H9 (cell line): ENCODE data around the gene SPATA17. TPM values are rescaled to one million over a fixed set of nuclear protein-coding genes. Genes with fewer than 3 reads are reported as not detected.

ENCODE experiments used
- DNase-seq: peaks from one replicate; pipeline ENCODE4 v3.0.0-alpha.2; 2017
- H2AFZ ChIP-seq: one replicate; pipeline ENCODE4 v1.6.1; 2013; ENCODE audit warnings: mild to moderate bottlenecking, low read length, control low read depth, moderate library complexity
- H2AK5ac ChIP-seq: 2 replicates; pipeline ENCODE4 v1.6.1; 2013; ENCODE audit warnings: low read length, control low read depth, mixed read lengths; ENCODE audit not compliant: insufficient read length
- H2BK120ac ChIP-seq: one replicate; pipeline ENCODE4 v1.6.1; 2013; ENCODE audit warnings: low read depth, mild to moderate bottlenecking, low read length, control low read depth, inconsistent platforms; ENCODE audit not compliant: poor library complexity, severe bottlenecking
- H2BK12ac ChIP-seq: 2 replicates; pipeline ENCODE4 v1.6.1; 2013; ENCODE audit warnings: low read length, control low read depth, mixed read lengths, low read depth; ENCODE audit not compliant: insufficient read length
- H2BK15ac ChIP-seq: 2 replicates; pipeline ENCODE4 v1.6.1; 2013; ENCODE audit warnings: low read depth, low read length, control low read depth
- H2BK20ac ChIP-seq: one replicate; pipeline ENCODE4 v1.6.1; 2013; ENCODE audit warnings: low read depth, mild to moderate bottlenecking, low read length, control low read depth, inconsistent platforms; ENCODE audit not compliant: poor library complexity, severe bottlenecking
- H2BK5ac ChIP-seq: 2 replicates; pipeline ENCODE4 v1.6.1; 2013; ENCODE audit warnings: low read length, control low read depth, mixed read lengths; ENCODE audit not compliant: insufficient read length
- H3K14ac ChIP-seq: 2 replicates; pipeline ENCODE4 v1.6.1; 2013; ENCODE audit warnings: low read length, control low read depth; ENCODE audit not compliant: insufficient read depth
- H3K18ac ChIP-seq: 2 replicates; pipeline ENCODE4 v1.6.1; 2013; ENCODE audit warnings: low read depth, mild to moderate bottlenecking, mixed read lengths, low read length, control low read depth; ENCODE audit not compliant: insufficient read length
- H3K23ac ChIP-seq: 2 replicates; pipeline ENCODE4 v1.6.1; 2013; ENCODE audit warnings: low read length, control low read depth, mixed read lengths, low read depth; ENCODE audit not compliant: insufficient read length
- H3K23me2 ChIP-seq: 2 replicates; pipeline ENCODE4 v1.6.1; 2013; ENCODE audit warnings: low read depth, mild to moderate bottlenecking, mixed read lengths, low read length, control low read depth; ENCODE audit not compliant: insufficient read length, poor library complexity, severe bottlenecking
- H3K27ac ChIP-seq: 2 replicates; pipeline ENCODE4 v1.5.1; 2013; ENCODE audit warnings: low read length, control low read depth, mixed read lengths, low read depth; ENCODE audit not compliant: insufficient read length
- H3K27me3 ChIP-seq: 2 replicates; pipeline ENCODE4 v1.6.1; 2013; ENCODE audit warnings: low read length, control low read depth, inconsistent platforms; ENCODE audit not compliant: insufficient read depth
- H3K4ac ChIP-seq: 2 replicates; pipeline ENCODE4 v1.6.1; 2013; ENCODE audit warnings: low read depth, mild to moderate bottlenecking, control low read depth, inconsistent platforms, low read length, moderate library complexity
- H3K4me1 ChIP-seq: 2 replicates; pipeline ENCODE4 v1.6.1; 2013; ENCODE audit warnings: low read length, control low read depth, inconsistent platforms; ENCODE audit not compliant: insufficient read depth
- H3K4me2 ChIP-seq: 2 replicates; pipeline ENCODE4 v1.6.1; 2013; ENCODE audit warnings: low read length, control low read depth, mixed read lengths; ENCODE audit not compliant: insufficient read length, insufficient read depth
- H3K56ac ChIP-seq: 2 replicates; pipeline ENCODE4 v1.6.1; 2013; ENCODE audit warnings: low read depth, mild to moderate bottlenecking, mixed read lengths, low read length, control low read depth; ENCODE audit not compliant: insufficient read length
- H3K79me1 ChIP-seq: 2 replicates; pipeline ENCODE4 v1.6.1; 2013; ENCODE audit warnings: low read depth, mild to moderate bottlenecking, moderate library complexity, low read length, control low read depth, inconsistent platforms; ENCODE audit not compliant: insufficient read depth, poor library complexity, severe bottlenecking
- H3K79me2 ChIP-seq: 2 replicates; pipeline ENCODE4 v1.6.1; 2013; ENCODE audit warnings: low read length, control low read depth, inconsistent platforms; ENCODE audit not compliant: insufficient read depth
- H3K9ac ChIP-seq: 2 replicates; pipeline ENCODE4 v1.6.1; 2013; ENCODE audit warnings: low read length, control low read depth, mixed read lengths; ENCODE audit not compliant: insufficient read length; ENCODE audit errors: extremely low read depth
- H3K9me3 ChIP-seq: one replicate; pipeline ENCODE4 v1.6.1; 2013; ENCODE audit warnings: low read depth, low read length, inconsistent platforms; ENCODE audit not compliant: control insufficient read depth
- H3T11ph ChIP-seq: one replicate; pipeline ENCODE4 v1.6.1; 2013; ENCODE audit warnings: mild to moderate bottlenecking, low read length, control low read depth, inconsistent platforms
- H4K20me1 ChIP-seq: one replicate; pipeline ENCODE4 v1.6.1; 2013; ENCODE audit not compliant: control insufficient read depth, insufficient read length, insufficient read depth
- H4K5ac ChIP-seq: 2 replicates; pipeline ENCODE4 v1.6.1; 2013; ENCODE audit warnings: low read depth, mild to moderate bottlenecking, mixed read lengths, low read length, control low read depth; ENCODE audit not compliant: insufficient read length
- H4K8ac ChIP-seq: replicated peaks from 2 replicates; pipeline ENCODE4 v1.6.1; 2013; ENCODE audit warnings: low read length, control low read depth, mixed read lengths, low read depth; ENCODE audit not compliant: insufficient read length
- H4K91ac ChIP-seq: 2 replicates; pipeline ENCODE4 v1.6.1; 2013; ENCODE audit warnings: low read depth, mild to moderate bottlenecking, moderate library complexity, mixed read lengths, low read length, control low read depth; ENCODE audit not compliant: insufficient read length
- H3K27ac Mint-ChIP-seq, 3 experiments: 2 replicates in 2 of 3; 3 replicates in 1 of 3; pipeline ENCODE4 v1.8.0; 2020 to 2021; ENCODE audit warnings: mixed read lengths in 3 of 3, mild to moderate bottlenecking in 1 of 3, moderate library complexity in 1 of 3
- H3K27me3 Mint-ChIP-seq: 2 replicates; pipeline ENCODE4 v1.8.0; 2021; ENCODE audit warnings: low read depth, mild to moderate bottlenecking, moderate library complexity, mixed read lengths
- H3K36me3 Mint-ChIP-seq, 3 experiments: 2 replicates in 2 of 3; 3 replicates in 1 of 3; pipeline ENCODE4 v1.8.0; 2020 to 2021; ENCODE audit warnings: low read depth in 3 of 3, mixed read lengths in 3 of 3; ENCODE audit not compliant: insufficient read depth in 1 of 3
- H3K4me1 Mint-ChIP-seq, 2 experiments: 2 replicates each; pipeline ENCODE4 v1.8.0; 2020; ENCODE audit warnings: mixed read lengths in 2 of 2
- H3K4me3 Mint-ChIP-seq, 2 experiments: 2 replicates in 1 of 2; 3 replicates in 1 of 2; pipeline ENCODE4 v1.8.0; 2020 to 2021; ENCODE audit warnings: mild to moderate bottlenecking in 2 of 2, mixed read lengths in 2 of 2, moderate library complexity in 1 of 2
- H3K9me3 Mint-ChIP-seq, 2 experiments: 2 replicates in 1 of 2; 3 replicates in 1 of 2; pipeline ENCODE4 v1.8.0; 2020; ENCODE audit warnings: mild to moderate bottlenecking in 2 of 2, mixed read lengths in 2 of 2, moderate library complexity in 1 of 2
- WGBS: extraction: QIAGEN DNeasy Blood & Tissue Kit; methylation state at CpG from one replicate; pipeline ENCODE4 v1.1.7; 2013; ENCODE audit warnings: missing lambda C conversion rate, low lambda C conversion rate, mixed read lengths; ENCODE audit not compliant: insufficient read length; ENCODE audit errors: extremely low coverage; 5-methylcytosine and 5-hydroxymethylcytosine counted together
- total RNA-seq: library from RNA; stranded (reverse); gene quantifications from 2 replicates; pipeline ENCODE4 v1.2.1, GENCODE V29; 2021
- TF ChIP-seq, protein P1 (sequence below): fragments of 200-600 bp; sonication (generic); conservative IDR thresholded peaks from 3 replicates; pipeline ENCODE4 v1.8.0; 2021; ENCODE audit warnings: antibody characterized with exemption, mild to moderate bottlenecking

The SPATA17 gene
- total RNA-seq, 1 experiment from 2014 or later: 0.44 TPM

GRCh38 chr1:217791091-217791490 lies 159.9 kb downstream of the SPATA17 start:
- Histone ChIP-seq H3K4me1 (no peaks in the 10 kb centered on the region), H3K4ac (no peak overlapping the region), H3K18ac (no peak overlapping the region), H3T11ph (no peak overlapping the region), H4K20me1 (no peaks in the 10 kb centered on the region), H4K5ac (no peak overlapping the region), H2AFZ (no peak overlapping the region), H3K27me3 (no peaks in the 10 kb centered on the region), H3K23ac (no peak overlapping the region), H2BK12ac (no peak overlapping the region), H4K8ac (no peak overlapping the region), H2BK5ac (no peak overlapping the region), H3K56ac (no peak overlapping the region), H3K14ac (no peak overlapping the region), H2BK120ac (no peak overlapping the region), H2BK15ac (no peak overlapping the region), H3K9ac (no peak overlapping the region), H2AK5ac (no peak overlapping the region), H3K79me2 (no peaks in the 10 kb centered on the region), H3K23me2 (no peaks in the 10 kb centered on the region), H4K91ac (no peak overlapping the region), H3K4me2 (no peak overlapping the region), H3K9me3 (no peaks in the 10 kb centered on the region), H3K27ac (no peak overlapping the region), H2BK20ac (no peak overlapping the region), H3K79me1 (no peaks in the 10 kb centered on the region)
- TF ChIP-seq, protein P1, sequence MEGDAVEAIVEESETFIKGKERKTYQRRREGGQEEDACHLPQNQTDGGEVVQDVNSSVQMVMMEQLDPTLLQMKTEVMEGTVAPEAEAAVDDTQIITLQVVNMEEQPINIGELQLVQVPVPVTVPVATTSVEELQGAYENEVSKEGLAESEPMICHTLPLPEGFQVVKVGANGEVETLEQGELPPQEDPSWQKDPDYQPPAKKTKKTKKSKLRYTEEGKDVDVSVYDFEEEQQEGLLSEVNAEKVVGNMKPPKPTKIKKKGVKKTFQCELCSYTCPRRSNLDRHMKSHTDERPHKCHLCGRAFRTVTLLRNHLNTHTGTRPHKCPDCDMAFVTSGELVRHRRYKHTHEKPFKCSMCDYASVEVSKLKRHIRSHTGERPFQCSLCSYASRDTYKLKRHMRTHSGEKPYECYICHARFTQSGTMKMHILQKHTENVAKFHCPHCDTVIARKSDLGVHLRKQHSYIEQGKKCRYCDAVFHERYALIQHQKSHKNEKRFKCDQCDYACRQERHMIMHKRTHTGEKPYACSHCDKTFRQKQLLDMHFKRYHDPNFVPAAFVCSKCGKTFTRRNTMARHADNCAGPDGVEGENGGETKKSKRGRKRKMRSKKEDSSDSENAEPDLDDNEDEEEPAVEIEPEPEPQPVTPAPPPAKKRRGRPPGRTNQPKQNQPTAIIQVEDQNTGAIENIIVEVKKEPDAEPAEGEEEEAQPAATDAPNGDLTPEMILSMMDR: no peak
- H3K4me1 Mint-ChIP-seq: no peaks in the 10 kb centered on the region
- no peak overlapping the region for H3K27ac Mint-ChIP-seq
- DNase-seq: no peak
- no CpG with 5 or more reads among the region's 2 CpGs for WGBS
- no peaks in the 10 kb centered on the region for H3K36me3 Mint-ChIP-seq
- H3K9me3 Mint-ChIP-seq: no peaks in the 10 kb centered on the region; a peak in 1 of 5 replicates
- no peak overlapping the region for H3K4me3 Mint-ChIP-seq
- no peaks in the 10 kb centered on the region for H3K27me3 Mint-ChIP-seq
